ENCODE measurements around the gene PROSER3. TPM values are rescaled to one million over a fixed set of nuclear protein-coding genes. Genes with fewer than 3 reads are reported as not detected.

The PROSER3 gene
- total and polyA plus RNA-seq, 2 of the 13 experiments (the other 11 are each of a cell fraction or from before 2014, with no cell fraction given), result 5.1 to 5.7 TPM

- TF ChIP-seq, protein P1, sequence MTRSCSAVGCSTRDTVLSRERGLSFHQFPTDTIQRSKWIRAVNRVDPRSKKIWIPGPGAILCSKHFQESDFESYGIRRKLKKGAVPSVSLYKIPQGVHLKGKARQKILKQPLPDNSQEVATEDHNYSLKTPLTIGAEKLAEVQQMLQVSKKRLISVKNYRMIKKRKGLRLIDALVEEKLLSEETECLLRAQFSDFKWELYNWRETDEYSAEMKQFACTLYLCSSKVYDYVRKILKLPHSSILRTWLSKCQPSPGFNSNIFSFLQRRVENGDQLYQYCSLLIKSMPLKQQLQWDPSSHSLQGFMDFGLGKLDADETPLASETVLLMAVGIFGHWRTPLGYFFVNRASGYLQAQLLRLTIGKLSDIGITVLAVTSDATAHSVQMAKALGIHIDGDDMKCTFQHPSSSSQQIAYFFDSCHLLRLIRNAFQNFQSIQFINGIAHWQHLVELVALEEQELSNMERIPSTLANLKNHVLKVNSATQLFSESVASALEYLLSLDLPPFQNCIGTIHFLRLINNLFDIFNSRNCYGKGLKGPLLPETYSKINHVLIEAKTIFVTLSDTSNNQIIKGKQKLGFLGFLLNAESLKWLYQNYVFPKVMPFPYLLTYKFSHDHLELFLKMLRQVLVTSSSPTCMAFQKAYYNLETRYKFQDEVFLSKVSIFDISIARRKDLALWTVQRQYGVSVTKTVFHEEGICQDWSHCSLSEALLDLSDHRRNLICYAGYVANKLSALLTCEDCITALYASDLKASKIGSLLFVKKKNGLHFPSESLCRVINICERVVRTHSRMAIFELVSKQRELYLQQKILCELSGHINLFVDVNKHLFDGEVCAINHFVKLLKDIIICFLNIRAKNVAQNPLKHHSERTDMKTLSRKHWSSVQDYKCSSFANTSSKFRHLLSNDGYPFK (CRISPR knock-in tag; IDR thresholded peaks at IDR 0.05; ENCODE audit: borderline replicate concordance), result no peak
- no peak for TF ChIP-seq SAP130 (CRISPR knock-in tag; IDR thresholded peaks at IDR 0.05; ENCODE audit: low read depth)
- no peak for TF ChIP-seq ZNF703 (CRISPR knock-in tag; IDR thresholded peaks at IDR 0.05; ENCODE audit: borderline replicate concordance)
- TF ChIP-seq, protein P2, sequence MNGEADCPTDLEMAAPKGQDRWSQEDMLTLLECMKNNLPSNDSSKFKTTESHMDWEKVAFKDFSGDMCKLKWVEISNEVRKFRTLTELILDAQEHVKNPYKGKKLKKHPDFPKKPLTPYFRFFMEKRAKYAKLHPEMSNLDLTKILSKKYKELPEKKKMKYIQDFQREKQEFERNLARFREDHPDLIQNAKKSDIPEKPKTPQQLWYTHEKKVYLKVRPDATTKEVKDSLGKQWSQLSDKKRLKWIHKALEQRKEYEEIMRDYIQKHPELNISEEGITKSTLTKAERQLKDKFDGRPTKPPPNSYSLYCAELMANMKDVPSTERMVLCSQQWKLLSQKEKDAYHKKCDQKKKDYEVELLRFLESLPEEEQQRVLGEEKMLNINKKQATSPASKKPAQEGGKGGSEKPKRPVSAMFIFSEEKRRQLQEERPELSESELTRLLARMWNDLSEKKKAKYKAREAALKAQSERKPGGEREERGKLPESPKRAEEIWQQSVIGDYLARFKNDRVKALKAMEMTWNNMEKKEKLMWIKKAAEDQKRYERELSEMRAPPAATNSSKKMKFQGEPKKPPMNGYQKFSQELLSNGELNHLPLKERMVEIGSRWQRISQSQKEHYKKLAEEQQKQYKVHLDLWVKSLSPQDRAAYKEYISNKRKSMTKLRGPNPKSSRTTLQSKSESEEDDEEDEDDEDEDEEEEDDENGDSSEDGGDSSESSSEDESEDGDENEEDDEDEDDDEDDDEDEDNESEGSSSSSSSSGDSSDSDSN (CRISPR knock-in tag; IDR thresholded peaks at IDR 0.05), result no peak
Observed at GRCh38 chr19:35757231-35757748, 686 bp upstream of the PROSER3 start (continued).

- Histone ChIP-seq H4K20me1 (ENCODE audit: insufficient read depth, low read length) (no peaks in the 10 kb centered on the region), H3K27ac (ENCODE audit: extremely low read length, insufficient read depth, low read length) (no peak overlapping the region), H3K79me2 (ENCODE audit: insufficient read depth, low read length) (peaks cover 6% of the 10 kb centered on the region), H3K27me3 (ENCODE audit: control insufficient read depth in 1 of 2, insufficient read depth in 2 of 2, low read length in 2 of 2) (no peaks in the 10 kb centered on the region), H3K36me3 (replicated peaks in 1 of 2; ENCODE audit: control insufficient read depth in 1 of 2, insufficient read depth in 2 of 2, low read length in 2 of 2) (peaks cover 2 to 20% of the 10 kb centered on the region in 2 experiments; a peak in 4 of 5 replicates), H3K4me3 (replicated peaks in 1 of 3; ENCODE audit: insufficient read depth in 1 of 3, low read depth in 2 of 3, low read length in 3 of 3) (no peak overlapping the region), H2AFZ (ENCODE audit: low read length) (no peak overlapping the region), H3K4me1 (ENCODE audit: insufficient read depth, low read length) (peaks cover 20% of the 10 kb centered on the region), H3K4me2 (ENCODE audit: low read depth, low read length) (peak overlapping the region; percentile 69; the same call in 1 of the 2 replicates), H3K9ac (ENCODE audit: insufficient read depth, low read depth, low read length) (peak overlapping the region; percentile 34; the same call in 1 of the 2 replicates), H3K9me3 (ENCODE audit: low read length) (no peaks in the 10 kb centered on the region)
- intact Hi-C loops (cut with micrococcal nuclease; ENCODE audit: unreplicated experiment), result no loop called here
- no TSS peak for BruUV-seq (replicated peaks)
- no peak for FAIRE-seq
- 100% methylated on average over 2 of the region's 2 CpGs for WGBS (ENCODE audit: low lambda C conversion rate)
- in situ Hi-C loops (cut with HindIII; ENCODE audit: extremely low pct_ligation_motif_present, low pct_unique_long_range_greater_than_20kb), result no loop called here
- CTCF ChIA-PET (ENCODE audit: low intra/inter-chr PET ratio, low total read pairs), result no interaction called here
- no peak for DNase-seq (ENCODE audit: low spot score)
- POLR2A ChIA-PET, result no interaction called here
- no peak for ATAC-seq
- TF ChIP-seq PITX1 (CRISPR knock-in tag; IDR thresholded peaks at IDR 0.05), result no peak
- TF ChIP-seq, protein P3, sequence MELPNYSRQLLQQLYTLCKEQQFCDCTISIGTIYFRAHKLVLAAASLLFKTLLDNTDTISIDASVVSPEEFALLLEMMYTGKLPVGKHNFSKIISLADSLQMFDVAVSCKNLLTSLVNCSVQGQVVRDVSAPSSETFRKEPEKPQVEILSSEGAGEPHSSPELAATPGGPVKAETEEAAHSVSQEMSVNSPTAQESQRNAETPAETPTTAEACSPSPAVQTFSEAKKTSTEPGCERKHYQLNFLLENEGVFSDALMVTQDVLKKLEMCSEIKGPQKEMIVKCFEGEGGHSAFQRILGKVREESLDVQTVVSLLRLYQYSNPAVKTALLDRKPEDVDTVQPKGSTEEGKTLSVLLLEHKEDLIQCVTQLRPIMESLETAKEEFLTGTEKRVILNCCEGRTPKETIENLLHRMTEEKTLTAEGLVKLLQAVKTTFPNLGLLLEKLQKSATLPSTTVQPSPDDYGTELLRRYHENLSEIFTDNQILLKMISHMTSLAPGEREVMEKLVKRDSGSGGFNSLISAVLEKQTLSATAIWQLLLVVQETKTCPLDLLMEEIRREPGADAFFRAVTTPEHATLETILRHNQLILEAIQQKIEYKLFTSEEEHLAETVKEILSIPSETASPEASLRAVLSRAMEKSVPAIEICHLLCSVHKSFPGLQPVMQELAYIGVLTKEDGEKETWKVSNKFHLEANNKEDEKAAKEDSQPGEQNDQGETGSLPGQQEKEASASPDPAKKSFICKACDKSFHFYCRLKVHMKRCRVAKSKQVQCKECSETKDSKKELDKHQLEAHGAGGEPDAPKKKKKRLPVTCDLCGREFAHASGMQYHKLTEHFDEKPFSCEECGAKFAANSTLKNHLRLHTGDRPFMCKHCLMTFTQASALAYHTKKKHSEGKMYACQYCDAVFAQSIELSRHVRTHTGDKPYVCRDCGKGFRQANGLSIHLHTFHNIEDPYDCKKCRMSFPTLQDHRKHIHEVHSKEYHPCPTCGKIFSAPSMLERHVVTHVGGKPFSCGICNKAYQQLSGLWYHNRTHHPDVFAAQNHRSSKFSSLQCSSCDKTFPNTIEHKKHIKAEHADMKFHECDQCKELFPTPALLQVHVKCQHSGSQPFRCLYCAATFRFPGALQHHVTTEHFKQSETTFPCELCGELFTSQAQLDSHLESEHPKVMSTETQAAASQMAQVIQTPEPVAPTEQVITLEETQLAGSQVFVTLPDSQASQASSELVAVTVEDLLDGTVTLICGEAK (IDR thresholded peaks at IDR 0.05), result no peak
- TF ChIP-seq, protein P3 (CRISPR knock-in tag; IDR thresholded peaks at IDR 0.05), result no peak
Observed at GRCh38 chr19:35759697-35760096, 1.7 kb downstream of the PROSER3 start.

Data from HepG2 (cell line).